ENCODE data around the gene CYTH2. TPM values are rescaled to one million over a fixed set of nuclear protein-coding genes. Genes with fewer than 3 reads are reported as not detected.

Gene CYTH2
- total RNA-seq, 1 donor from 2014 or later = 50.3 TPM

- Histone ChIP-seq H3F3A (ENCODE audit: low read depth) (peaks cover 25% of the 10 kb centered on the region), H3K4me2 (no peak overlapping the region), H3K9ac (no peak overlapping the region), H2AFZ (replicated peaks) (no peak overlapping the region), H3K36me3 (no peaks in the 10 kb centered on the region), H3K4me1 (peaks cover 4% of the 10 kb centered on the region), H3K9me3 (ENCODE audit: low read depth) (no peaks in the 10 kb centered on the region), H3K4me3 (no peak overlapping the region), H3K27ac (no peak overlapping the region), H3K79me2 (ENCODE audit: low read depth) (no peaks in the 10 kb centered on the region), H4K20me1 (ENCODE audit: low read depth) (no peaks in the 10 kb centered on the region), H3K27me3 (peaks cover 6% of the 10 kb centered on the region)
- TF ChIP-seq EZH2phosphoT487 (IDR thresholded peaks at IDR 0.05) = no peak
- TF ChIP-seq CTCF (IDR thresholded peaks at IDR 0.05) = peak; percentile 52
- no peak for TF ChIP-seq EZH2 (IDR thresholded peaks at IDR 0.05)
- H3K9me3 Mint-ChIP-seq = no peaks in the 10 kb centered on the region
- H3K4me3 Mint-ChIP-seq = no peak overlapping the region
- peaks cover 31% of the 10 kb centered on the region for H3K4me1 Mint-ChIP-seq
- peaks cover 14% of the 10 kb centered on the region for H3K27me3 Mint-ChIP-seq (ENCODE audit: insufficient read depth, low read depth)
- no peaks in the 10 kb centered on the region for H3K36me3 Mint-ChIP-seq
- peak; percentile 47 for DNase-seq (ENCODE audit: low spot score)
- no peak overlapping the region for H3K27ac Mint-ChIP-seq
Measured at GRCh38 chr19:48506138-48506733, 37.1 kb downstream of the CYTH2 start.

- Mint-ChIP-seq H3K36me3 (no peaks in the 10 kb centered on the region), H3K4me1 (peaks cover 23% of the 10 kb centered on the region), H3K27ac (peak overlapping the region; percentile 67), H3K4me3 (peak overlapping the region; percentile 31), H3K27me3 (ENCODE audit: insufficient read depth, low read depth) (peaks cover 14% of the 10 kb centered on the region), H3K9me3 (no peaks in the 10 kb centered on the region)
- Histone ChIP-seq H3F3A (ENCODE audit: low read depth) (peaks cover 24% of the 10 kb centered on the region), H3K4me3 (no peak overlapping the region), H3K79me2 (ENCODE audit: low read depth) (no peaks in the 10 kb centered on the region), H3K27ac (no peak overlapping the region), H2AFZ (replicated peaks) (no peak overlapping the region), H4K20me1 (ENCODE audit: low read depth) (no peaks in the 10 kb centered on the region), H3K36me3 (no peaks in the 10 kb centered on the region), H3K4me1 (no peaks in the 10 kb centered on the region), H3K27me3 (peaks cover 23% of the 10 kb centered on the region), H3K9ac (no peak overlapping the region), H3K9me3 (ENCODE audit: low read depth) (no peaks in the 10 kb centered on the region), H3K4me2 (no peak overlapping the region)
- TF ChIP-seq CTCF (IDR thresholded peaks at IDR 0.05) = no peak
- TF ChIP-seq EZH2 (IDR thresholded peaks at IDR 0.05) = no peak
- TF ChIP-seq EZH2phosphoT487 (IDR thresholded peaks at IDR 0.05) = no peak
- no peak for DNase-seq (ENCODE audit: low spot score)
Measured at GRCh38 chr19:48507911-48508439, 38.8 kb downstream of the CYTH2 start.

- Mint-ChIP-seq H3K36me3 (no peaks in the 10 kb centered on the region), H3K4me1 (peaks cover 21% of the 10 kb centered on the region), H3K27me3 (ENCODE audit: insufficient read depth, low read depth) (peaks cover 13% of the 10 kb centered on the region), H3K4me3 (no peak overlapping the region), H3K9me3 (no peaks in the 10 kb centered on the region), H3K27ac (no peak overlapping the region)
- no peak overlapping the region for H3K4me3 ChIP-seq
- peaks cover 29% of the 10 kb centered on the region for H3F3A ChIP-seq (ENCODE audit: low read depth)
- no peaks in the 10 kb centered on the region for H4K20me1 ChIP-seq (ENCODE audit: low read depth)
- no peaks in the 10 kb centered on the region for H3K36me3 ChIP-seq
- no peak overlapping the region for H3K9ac ChIP-seq
- no peak for DNase-seq (ENCODE audit: low spot score)
- H3K4me2 ChIP-seq = no peak overlapping the region
- no peak overlapping the region for H3K27ac ChIP-seq
- no peaks in the 10 kb centered on the region for H3K9me3 ChIP-seq (ENCODE audit: low read depth)
- H3K4me1 ChIP-seq = no peaks in the 10 kb centered on the region
- H3K79me2 ChIP-seq (ENCODE audit: low read depth) = no peaks in the 10 kb centered on the region
- peaks cover 30% of the 10 kb centered on the region for H3K27me3 ChIP-seq
- TF ChIP-seq CTCF (IDR thresholded peaks at IDR 0.05) (no peak), EZH2phosphoT487 (IDR thresholded peaks at IDR 0.05) (no peak), EZH2 (IDR thresholded peaks at IDR 0.05) (no peak)
- no peak overlapping the region for H2AFZ ChIP-seq (replicated peaks)
Measured at GRCh38 chr19:48508729-48509411, 39.7 kb downstream of the CYTH2 start.
